Adrenal gland (tissue), 12 donors: Measurements from ENCODE around the gene LMX1B. TPM values are rescaled to one million over a fixed set of nuclear protein-coding genes. Genes with fewer than 3 reads are reported as not detected.

Source experiments
- DNase-seq, 7 donors: peaks; one replicate each; pipeline ENCODE4 v3.0.0-alpha.2; 2019 to 2020
- H3K27ac ChIP-seq, 5 donors: fragments of 200-600 bp; sonication (generic) in 4 of 5; 1 replicate in 3 of 5; 2 replicates in 2 of 5; pipeline versions ENCODE4 v1.5.1 to v1.8.0; 2016 to 2020; ENCODE audit warnings: mild to moderate bottlenecking in 1 of 5
- H3K27me3 ChIP-seq: fragments of 200-600 bp; 2 replicates; pipeline ENCODE4 v1.8.0; 2021
- H3K36me3 ChIP-seq, 2 donors: fragments of 200-600 bp; replicated peaks in 1 of 2; 1 replicate in 1 of 2; 2 replicates in 1 of 2; pipeline versions ENCODE4 v1.5.1 to v1.8.0; 2018 to 2022
- H3K4me1 ChIP-seq, 2 donors: fragments of 200-600 bp; replicated peaks in 1 of 2; 1 replicate in 1 of 2; 2 replicates in 1 of 2; pipeline versions ENCODE4 v1.5.1 to v1.8.0; 2018 to 2021
- H3K4me3 ChIP-seq, 4 donors: fragments of 200-600 bp; sonication (generic) in 3 of 4; one replicate each; pipeline ENCODE4 v1.5.1; 2016 to 2018
- H3K9me3 ChIP-seq, 3 donors: fragments of 200-600 bp; sonication (generic) in 1 of 3; replicated peaks in 1 of 3; 1 replicate in 2 of 3; 2 replicates in 1 of 3; pipeline versions ENCODE4 v1.5.1 to v1.8.0; 2016 to 2021
- POLR2A ChIP-seq, 2 donors: fragments of 450-650 bp; IDR thresholded peaks; one replicate each; pipeline ENCODE4 v1.6.1; 2017; ENCODE audit warnings: antibody characterized with exemption in 2 of 2, mild to moderate bottlenecking in 2 of 2, moderate library complexity in 1 of 2
- whole genome bisulfite sequencing, 4 donors: extraction: QIAGEN DNeasy Blood & Tissue Kit in 2 of 4; methylation state at CpG; one replicate each; pipeline versions ENCODE4 v1.1.5 to v1.1.7; 2013 to 2017; 5-methylcytosine and 5-hydroxymethylcytosine counted together
- intact Hi-C, 2 donors: fragments of 100-400 bp; cut with DNase I; formaldehyde crosslinking; loops; one replicate each; pipeline versions ENCODE4 v1.14.1 to v1.15.0; 2022 to 2023
- polyA plus RNA-seq, 3 donors: library from polyadenylated mRNA; stranded (reverse); fragments of 200-250 nt in 2 of 3; fragments of 350-450 nt in 1 of 3; fragmentation: Illumina TruSeq in 1 of 3; extraction: RNeasy Lipid Tissue Mini Kit (QIAGEN cat#74804) in 1 of 3; gene quantifications; one replicate each; pipeline ENCODE4 v1.2.3, GENCODE V29; 2013 to 2014
- total RNA-seq, 9 donors: library from RNA; depleted of rRNA in 4 of 9; stranded (reverse); fragments of >200 nt in 4 of 9; fragments of 120-200 nt in 1 of 9; fragmentation: NEBNext Ultra II Directional in 1 of 9; extraction: Animal tissue kit (Norgen Biotek cat#: 25700) in 1 of 9; gene quantifications; one replicate each; pipeline versions ENCODE4 v1.1.0 to v1.2.4, GENCODE V29; 2013 to 2023
- TF ChIP-seq, protein P1 (sequence below), 6 experiments: fragments of 450-650 bp in 4 of 6; fragments of 200-600 bp in 2 of 6; sonication (generic) in 1 of 6; IDR thresholded peaks; 1 replicate in 5 of 6; 2 replicates in 1 of 6; pipeline versions ENCODE4 v1.5.1 to v1.8.0; 2016 to 2021; ENCODE audit warnings: antibody characterized with exemption in 6 of 6, mild to moderate bottlenecking in 2 of 6, moderate library complexity in 1 of 6
- donor health status: healthy with polysubstance abuse.
- donor health status: Bipolar disorder and iron deficiency.
- donor health status: DM: yes; HTN: yes; CAD: no.
- donor health status: DM: no; HTN: no; CAD: no.
- donor health status: DM: no; HTN: no; CAD: no.
- donor health status: DM: yes; HTN: yes; CAD: no.

LMX1B gene
- total and polyA plus RNA-seq, 12 donors = under 0.01 to 0.07 TPM; not detected in 10

DNA sequence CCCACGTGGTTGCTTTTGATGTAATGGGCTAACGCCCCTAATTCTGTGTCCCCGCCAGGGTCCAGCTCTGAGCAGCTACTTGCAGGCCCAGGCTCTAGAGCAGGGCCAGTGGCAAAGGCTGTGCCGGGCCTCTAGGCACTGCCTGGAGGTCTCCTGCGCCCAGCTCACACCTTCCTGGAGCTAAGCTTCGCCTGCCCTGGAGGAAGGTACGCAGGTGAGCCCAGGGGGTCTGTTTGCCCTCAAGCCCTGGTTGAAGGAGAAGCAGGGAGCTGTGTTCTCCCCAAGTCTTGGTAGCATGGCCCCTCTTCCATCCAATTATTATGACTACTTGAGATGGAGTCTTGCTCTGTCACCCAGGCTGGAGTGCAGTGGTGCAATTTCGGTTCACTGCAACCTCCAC lies 5.2 kb upstream of the LMX1B start:
- WGBS, 4 donors = 78 to 92% (median 85%) methylated on average over 8 of the region's 8 CpGs
- Histone ChIP-seq H3K27me3 (peaks cover 39% of the 10 kb centered on the region), H3K36me3 (no peaks in the 10 kb centered on the region), H3K4me3 (no peak overlapping the region), H3K9me3 (no peaks in the 10 kb centered on the region), H3K4me1 (peaks cover 3 to 22% of the 10 kb centered on the region in 2 donors), H3K27ac (no peak overlapping the region)
- intact Hi-C loops = no loop called here
- TF ChIP-seq, protein P1, sequence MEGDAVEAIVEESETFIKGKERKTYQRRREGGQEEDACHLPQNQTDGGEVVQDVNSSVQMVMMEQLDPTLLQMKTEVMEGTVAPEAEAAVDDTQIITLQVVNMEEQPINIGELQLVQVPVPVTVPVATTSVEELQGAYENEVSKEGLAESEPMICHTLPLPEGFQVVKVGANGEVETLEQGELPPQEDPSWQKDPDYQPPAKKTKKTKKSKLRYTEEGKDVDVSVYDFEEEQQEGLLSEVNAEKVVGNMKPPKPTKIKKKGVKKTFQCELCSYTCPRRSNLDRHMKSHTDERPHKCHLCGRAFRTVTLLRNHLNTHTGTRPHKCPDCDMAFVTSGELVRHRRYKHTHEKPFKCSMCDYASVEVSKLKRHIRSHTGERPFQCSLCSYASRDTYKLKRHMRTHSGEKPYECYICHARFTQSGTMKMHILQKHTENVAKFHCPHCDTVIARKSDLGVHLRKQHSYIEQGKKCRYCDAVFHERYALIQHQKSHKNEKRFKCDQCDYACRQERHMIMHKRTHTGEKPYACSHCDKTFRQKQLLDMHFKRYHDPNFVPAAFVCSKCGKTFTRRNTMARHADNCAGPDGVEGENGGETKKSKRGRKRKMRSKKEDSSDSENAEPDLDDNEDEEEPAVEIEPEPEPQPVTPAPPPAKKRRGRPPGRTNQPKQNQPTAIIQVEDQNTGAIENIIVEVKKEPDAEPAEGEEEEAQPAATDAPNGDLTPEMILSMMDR (IDR thresholded peaks at IDR 0.05) = no peak
- TF ChIP-seq POLR2A (IDR thresholded peaks at IDR 0.05) = no peak
- DNase-seq = no peak

DNA sequence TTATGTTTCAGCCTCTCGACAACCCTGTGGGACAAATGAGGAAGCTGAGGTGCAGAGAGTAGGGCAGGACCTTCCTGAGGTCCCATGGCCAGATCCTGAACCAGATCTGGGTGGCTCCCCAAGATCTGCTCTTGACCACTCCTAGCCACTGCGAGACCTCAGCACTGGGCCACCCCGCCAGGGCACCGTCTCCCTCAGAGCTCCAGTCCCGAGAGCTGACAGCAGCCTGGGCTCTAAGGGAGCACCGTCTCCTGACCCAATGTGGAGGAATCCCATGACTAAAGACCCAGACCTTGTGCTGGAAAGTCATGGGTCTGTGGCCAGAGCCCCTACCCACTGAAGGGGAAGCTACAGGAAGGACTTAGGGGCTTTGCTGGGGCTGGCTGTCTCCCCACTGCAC lies 4.5 kb upstream of the LMX1B start:
- TF ChIP-seq POLR2A (IDR thresholded peaks at IDR 0.05) = no peak
- TF ChIP-seq, protein P1 (IDR thresholded peaks at IDR 0.05) = no peak
- 82 to 100% (median 93%) methylated on average over 1 to 6 of the region's 6 CpGs for WGBS, 4 donors
- Histone ChIP-seq H3K36me3 (no peaks in the 10 kb centered on the region), H3K4me3 (no peak overlapping the region), H3K9me3 (no peaks in the 10 kb centered on the region), H3K27ac (no peak overlapping the region), H3K4me1 (peaks cover 3 to 22% of the 10 kb centered on the region in 2 donors), H3K27me3 (peaks cover 39% of the 10 kb centered on the region)
- intact Hi-C loops = no loop called here
- DNase-seq = no peak

DNA sequence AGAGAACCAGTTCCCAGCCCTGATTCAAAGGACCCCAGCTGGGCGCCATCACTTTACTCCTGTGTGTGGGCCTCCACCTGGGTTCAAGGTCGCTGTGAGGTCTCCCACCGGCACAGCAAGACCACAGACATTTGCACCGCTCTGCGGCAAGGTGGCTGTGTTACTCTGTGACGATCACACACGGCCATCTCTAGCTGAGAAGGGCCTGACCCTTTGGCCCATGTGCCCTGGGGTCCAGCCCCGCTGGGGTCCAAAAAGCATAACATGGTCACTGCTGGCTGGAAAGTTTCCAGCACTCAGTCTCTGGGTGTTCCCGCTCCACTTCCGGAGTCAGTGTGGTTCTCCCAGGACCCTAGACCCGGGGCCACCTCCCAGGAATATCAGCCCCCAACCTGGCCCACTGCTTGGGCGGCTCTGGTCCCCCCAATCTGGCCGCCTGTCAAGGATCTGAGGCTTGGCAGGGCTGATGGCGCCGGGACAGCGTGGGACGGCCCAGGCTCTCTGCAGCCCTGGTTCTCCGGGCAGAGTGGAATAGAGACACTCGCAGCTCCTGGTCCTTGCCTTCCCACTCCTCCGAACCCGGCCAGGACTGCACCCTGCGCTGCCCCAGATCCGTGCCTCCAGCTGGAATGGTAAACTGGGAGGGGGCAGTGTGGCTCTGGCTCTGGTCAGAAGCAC lies 3.9 kb upstream of the LMX1B start:
- no peaks in the 10 kb centered on the region for H3K36me3 ChIP-seq
- no peak for DNase-seq
- TF ChIP-seq, protein P1 (IDR thresholded peaks at IDR 0.05) = no peak
- TF ChIP-seq POLR2A (IDR thresholded peaks at IDR 0.05) = no peak
- H3K4me1 ChIP-seq = peaks cover 3 to 22% of the 10 kb centered on the region in 2 donors
- no peak overlapping the region for H3K27ac ChIP-seq
- H3K9me3 ChIP-seq = no peaks in the 10 kb centered on the region
- H3K27me3 ChIP-seq = peaks cover 45% of the 10 kb centered on the region
- no peak overlapping the region for H3K4me3 ChIP-seq
- 18 to 46% (median 30%) methylated on average over 3 to 23 of the region's 23 CpGs for WGBS, 4 donors
- intact Hi-C loops = loop anchor here (5.0 kb wide), 1 partner anchor 172 kb away; no protein-coding TSS in a partner anchor

- no peaks in the 10 kb centered on the region for H3K36me3 ChIP-seq
- 5 to 11% (median 6%) methylated on average over 10 to 25 of the region's 25 CpGs for WGBS, 4 donors
- no peak for DNase-seq
- H3K27me3 ChIP-seq = peaks cover 59% of the 10 kb centered on the region
- no peaks in the 10 kb centered on the region for H3K9me3 ChIP-seq
- H3K4me1 ChIP-seq = peaks cover 3 to 22% of the 10 kb centered on the region in 2 donors
- no peak overlapping the region for H3K27ac ChIP-seq
- H3K4me3 ChIP-seq = no peak overlapping the region
- TF ChIP-seq, protein P1 (IDR thresholded peaks at IDR 0.05) = no peak
- TF ChIP-seq POLR2A (IDR thresholded peaks at IDR 0.05) = no peak
- intact Hi-C loops = loop anchor here (5.0 kb wide), 1 partner anchor 171 kb away; no protein-coding TSS in a partner anchor
These were observed 2.5 kb upstream of the LMX1B start for GRCh38 chr9:126611193-126611591.
